Measurements from ENCODE around the gene ERC1.

The ERC1 gene

GRCh38 chr12:1493781-1494565 lies 502.9 kb downstream of the ERC1 start:
- no peak for DNase-seq (ENCODE audit: low read depth)

- no peak for DNase-seq (ENCODE audit: low read depth)
These were observed 503.8 kb downstream of the ERC1 start for GRCh38 chr12:1494856-1495255.

- peak; percentile 64 for DNase-seq (ENCODE audit: low read depth)
These were observed 505.3 kb downstream of the ERC1 start for GRCh38 chr12:1496162-1496900.

- no peak for DNase-seq (ENCODE audit: low read depth)
These were observed 506.1 kb downstream of the ERC1 start for GRCh38 chr12:1497161-1497560.

GRCh38 chr12:1498199-1498740 lies 507.2 kb downstream of the ERC1 start:
- DNase-seq (ENCODE audit: low read depth), result no peak

- DNase-seq (ENCODE audit: low read depth), result peak; percentile 15
These were observed 508.3 kb downstream of the ERC1 start for GRCh38 chr12:1499351-1499750.

GRCh38 chr12:1500095-1500801 lies 509.2 kb downstream of the ERC1 start:
- peak; percentile 86 for DNase-seq (ENCODE audit: low read depth)

GRCh38 chr12:1501001-1501400 lies 510.0 kb downstream of the ERC1 start:
- DNase-seq (ENCODE audit: low read depth), result no peak

- DNase-seq (ENCODE audit: low read depth), result no peak
These were observed 510.8 kb downstream of the ERC1 start for GRCh38 chr12:1501695-1502378.

GRCh38 chr12:1502379-1502720 lies 511.3 kb downstream of the ERC1 start:
- DNase-seq (ENCODE audit: low read depth), result peak; percentile 23

GRCh38 chr12:1502831-1503230 lies 511.8 kb downstream of the ERC1 start:
- no peak for DNase-seq (ENCODE audit: low read depth)

- DNase-seq (ENCODE audit: low read depth), result no peak
These were observed 512.3 kb downstream of the ERC1 start for GRCh38 chr12:1503281-1503711.

- DNase-seq (ENCODE audit: low read depth), result no peak
These were observed 513.4 kb downstream of the ERC1 start for GRCh38 chr12:1504304-1504894.

- DNase-seq (ENCODE audit: low read depth), result no peak
These were observed 513.9 kb downstream of the ERC1 start for GRCh38 chr12:1504895-1505311.

- DNase-seq (ENCODE audit: low read depth), result no peak
These were observed 514.6 kb downstream of the ERC1 start for GRCh38 chr12:1505576-1505975.

- no peak for DNase-seq (ENCODE audit: low read depth)
These were observed 516.3 kb downstream of the ERC1 start for GRCh38 chr12:1507308-1507707.

GRCh38 chr12:1509413-1510052 lies 518.5 kb downstream of the ERC1 start:
- no peak for DNase-seq (ENCODE audit: low read depth)

GRCh38 chr12:1510056-1510812 lies 519.2 kb downstream of the ERC1 start:
- no peak for DNase-seq (ENCODE audit: low read depth)

GRCh38 chr12:1515010-1515409 lies 524.0 kb downstream of the ERC1 start:
- DNase-seq (ENCODE audit: low read depth), result no peak

- DNase-seq (ENCODE audit: low read depth), result no peak
These were observed 524.4 kb downstream of the ERC1 start for GRCh38 chr12:1515428-1515827.
